Mesendoderm (in vitro differentiated cells): ENCODE measurements around the gene ZNF92.
"Not testable (repeated sequence)": the region's sequence is repeated elsewhere in the genome, so short reads cannot be mapped to it uniquely, and the experiment has no call there.

Experiments
- DNase-seq: peaks from one replicate; pipeline ENCODE4 v3.0.0; 2013
- H2AK5ac ChIP-seq: 2 replicates; pipeline ENCODE4 v1.6.1; 2013; ENCODE audit warnings: low read length, inconsistent platforms
- H2BK120ac ChIP-seq: 2 replicates; pipeline ENCODE4 v1.6.1; 2013; ENCODE audit warnings: low read depth, mild to moderate bottlenecking, low read length, moderate library complexity, mixed read lengths
- H2BK15ac ChIP-seq: replicated peaks from 2 replicates; pipeline ENCODE4 v1.6.1; 2013; ENCODE audit warnings: low read depth, mild to moderate bottlenecking, moderate library complexity
- H2BK5ac ChIP-seq: 2 replicates; pipeline ENCODE4 v1.6.1; 2013; ENCODE audit warnings: low read length, inconsistent platforms
- H3K18ac ChIP-seq: 2 replicates; pipeline ENCODE4 v1.6.1; 2013; ENCODE audit warnings: mild to moderate bottlenecking, low read length, mixed read lengths
- H3K23ac ChIP-seq: one replicate; pipeline ENCODE4 v1.6.1; 2013; ENCODE audit warnings: low read length
- H3K27ac ChIP-seq: 2 replicates; pipeline ENCODE4 v1.5.1; 2013; ENCODE audit warnings: low read depth, mild to moderate bottlenecking, inconsistent platforms, low read length, moderate library complexity
- H3K27me3 ChIP-seq: 2 replicates; pipeline ENCODE4 v1.6.1; 2013; ENCODE audit warnings: low read length, control low read depth, mild to moderate bottlenecking, inconsistent platforms; ENCODE audit not compliant: insufficient read depth, poor library complexity
- H3K36me3 ChIP-seq: 2 replicates; pipeline ENCODE4 v1.6.1; 2013; ENCODE audit warnings: low read length, inconsistent platforms; ENCODE audit not compliant: control insufficient read depth, insufficient read depth
- H3K4ac ChIP-seq: one replicate; pipeline ENCODE4 v1.6.1; 2013; ENCODE audit warnings: low read depth, mild to moderate bottlenecking, low read length, moderate library complexity
- H3K4me1 ChIP-seq: 2 replicates; pipeline ENCODE4 v1.6.1; 2013; ENCODE audit warnings: low read depth, low read length, inconsistent platforms; ENCODE audit not compliant: control insufficient read depth
- H3K4me2 ChIP-seq: 2 replicates; pipeline ENCODE4 v1.6.1; 2013; ENCODE audit warnings: low read length
- H3K4me3 ChIP-seq: 2 replicates; pipeline ENCODE4 v1.5.1; 2013; ENCODE audit warnings: mild to moderate bottlenecking, low read length
- H3K56ac ChIP-seq: one replicate; pipeline ENCODE4 v1.6.1; 2013; ENCODE audit warnings: low read length
- H3K79me1 ChIP-seq: 2 replicates; pipeline ENCODE4 v1.6.1; 2013; ENCODE audit warnings: low read length, inconsistent platforms
- H3K79me2 ChIP-seq: 2 replicates; pipeline ENCODE4 v1.6.1; 2013; ENCODE audit warnings: mild to moderate bottlenecking, low read length; ENCODE audit not compliant: control insufficient read depth, insufficient read depth
- H3K9ac ChIP-seq: 2 replicates; pipeline ENCODE4 v1.6.1; 2013; ENCODE audit warnings: low read length, inconsistent platforms
- H4K5ac ChIP-seq: one replicate; pipeline ENCODE4 v1.6.1; 2013; ENCODE audit warnings: low read length
- H4K8ac ChIP-seq: one replicate; pipeline ENCODE4 v1.6.1; 2013; ENCODE audit warnings: low read depth, mild to moderate bottlenecking, control low read depth, low read length, moderate library complexity
- WGBS: extraction: QIAGEN DNeasy Blood & Tissue Kit; methylation state at CpG from one replicate; pipeline ENCODE4 v1.1.7; 2013; ENCODE audit warnings: low lambda C conversion rate, missing lambda C conversion rate; ENCODE audit not compliant: insufficient coverage; ENCODE audit errors: extremely low coverage; 5-methylcytosine and 5-hydroxymethylcytosine counted together

Gene ZNF92

GRCh38 chr7:65404020-65404419, 30.4 kb downstream of the ZNF92 start:
- H3K79me1 ChIP-seq: no peaks in the 10 kb centered on the region
- no CpG with 5 or more reads among the region's 1 CpG for WGBS
- H3K56ac ChIP-seq: no peak overlapping the region
- no peaks in the 10 kb centered on the region for H3K4me1 ChIP-seq
- no peak overlapping the region for H3K9ac ChIP-seq
- no peak overlapping the region for H3K4me3 ChIP-seq
- no peak overlapping the region for H2BK5ac ChIP-seq
- no peaks in the 10 kb centered on the region for H3K79me2 ChIP-seq
- H4K8ac ChIP-seq: no peak overlapping the region
- no peak overlapping the region for H3K18ac ChIP-seq
- no peaks in the 10 kb centered on the region for H3K36me3 ChIP-seq
- H4K5ac ChIP-seq: no peak overlapping the region
- DNase-seq: peak; percentile 21
- H2AK5ac ChIP-seq: no peak overlapping the region
- H3K23ac ChIP-seq: no peak overlapping the region
- H2BK15ac ChIP-seq: no peak overlapping the region
- H3K27ac ChIP-seq: no peak overlapping the region
- no peak overlapping the region for H2BK120ac ChIP-seq
- H3K27me3 ChIP-seq: no peaks in the 10 kb centered on the region
- H3K4me2 ChIP-seq: no peak overlapping the region
- H3K4ac ChIP-seq: no peak overlapping the region

DNA sequence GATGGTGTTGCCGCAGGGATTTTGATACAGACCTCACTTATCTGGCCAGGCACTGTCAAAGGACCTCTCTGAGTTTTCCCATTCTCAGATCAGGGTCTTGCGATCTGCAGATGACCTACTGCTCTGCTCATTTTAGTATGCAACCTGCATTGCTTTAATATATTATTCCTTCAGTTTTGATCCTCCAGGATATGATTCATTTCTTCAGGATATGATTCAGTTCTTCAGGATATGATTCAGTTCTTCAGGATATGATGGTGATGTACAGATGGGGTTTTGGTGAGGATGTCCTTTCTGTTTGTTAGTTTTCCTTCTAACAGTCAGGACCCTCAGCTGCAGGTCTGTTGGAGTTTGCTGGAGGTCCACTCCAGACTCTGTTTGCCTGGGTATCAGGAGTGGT, 33.1 kb downstream of the ZNF92 start:
- H2AK5ac ChIP-seq, H3K27me3 ChIP-seq, H3K36me3 ChIP-seq, H3K56ac ChIP-seq, H3K79me1 ChIP-seq, H4K5ac ChIP-seq, H4K8ac ChIP-seq, H3K18ac ChIP-seq, H3K4me1 ChIP-seq, H3K23ac ChIP-seq, H2BK15ac ChIP-seq, DNase-seq, H2BK120ac ChIP-seq, H3K9ac ChIP-seq, H3K4ac ChIP-seq, H3K27ac ChIP-seq, H3K4me3 ChIP-seq, H3K4me2 ChIP-seq, H3K79me2 ChIP-seq, H2BK5ac ChIP-seq: not testable (repeated sequence)
- no CpG with 5 or more reads among the region's 2 CpGs for WGBS

GRCh38 chr7:65409363-65409762, 35.7 kb downstream of the ZNF92 start:
- H4K8ac ChIP-seq: no peak overlapping the region
- H2BK5ac ChIP-seq: no peak overlapping the region
- no peak overlapping the region for H2BK15ac ChIP-seq
- H3K4me1 ChIP-seq: no peaks in the 10 kb centered on the region
- no peak overlapping the region for H3K56ac ChIP-seq
- H3K23ac ChIP-seq: no peak overlapping the region
- no peaks in the 10 kb centered on the region for H3K36me3 ChIP-seq
- DNase-seq: no peak
- no peak overlapping the region for H3K27ac ChIP-seq
- no CpG with 5 or more reads among the region's 3 CpGs for WGBS
- H3K9ac ChIP-seq: no peak overlapping the region
- no peak overlapping the region for H3K4me3 ChIP-seq
- H3K79me2 ChIP-seq: no peaks in the 10 kb centered on the region
- H4K5ac ChIP-seq: no peak overlapping the region
- no peak overlapping the region for H2AK5ac ChIP-seq
- no peaks in the 10 kb centered on the region for H3K79me1 ChIP-seq
- H3K4me2 ChIP-seq: no peak overlapping the region
- no peaks in the 10 kb centered on the region for H3K27me3 ChIP-seq
- no peak overlapping the region for H2BK120ac ChIP-seq
- H3K4ac ChIP-seq: no peak overlapping the region
- H3K18ac ChIP-seq: no peak overlapping the region

GRCh38 chr7:65411249-65411648, 37.6 kb downstream of the ZNF92 start:
- Histone ChIP-seq H2BK15ac (no peak overlapping the region), H2BK120ac (no peak overlapping the region), H3K4me1 (no peaks in the 10 kb centered on the region), H2BK5ac (no peak overlapping the region), H3K27me3 (no peaks in the 10 kb centered on the region), H3K4me2 (no peak overlapping the region), H3K27ac (no peak overlapping the region), H3K36me3 (no peaks in the 10 kb centered on the region), H3K4me3 (no peak overlapping the region), H3K79me2 (no peaks in the 10 kb centered on the region), H4K8ac (no peak overlapping the region), H3K18ac (no peak overlapping the region), H3K23ac (no peak overlapping the region), H2AK5ac (no peak overlapping the region), H3K79me1 (no peaks in the 10 kb centered on the region), H3K9ac (no peak overlapping the region), H3K4ac (no peak overlapping the region), H4K5ac (no peak overlapping the region), H3K56ac (no peak overlapping the region)
- DNase-seq: no peak

GRCh38 chr7:65422670-65423069, 49.0 kb downstream of the ZNF92 start:
- H2BK15ac ChIP-seq: no peak overlapping the region
- no peak for DNase-seq
- no peak overlapping the region for H3K9ac ChIP-seq
- no peak overlapping the region for H4K5ac ChIP-seq
- H3K79me1 ChIP-seq: no peaks in the 10 kb centered on the region
- H3K27ac ChIP-seq: no peak overlapping the region
- no peaks in the 10 kb centered on the region for H3K27me3 ChIP-seq
- H2BK120ac ChIP-seq: no peak overlapping the region
- no peak overlapping the region for H3K4ac ChIP-seq
- H3K4me3 ChIP-seq: no peak overlapping the region
- H3K23ac ChIP-seq: no peak overlapping the region
- no peak overlapping the region for H3K4me2 ChIP-seq
- no peak overlapping the region for H2AK5ac ChIP-seq
- H4K8ac ChIP-seq: no peak overlapping the region
- H2BK5ac ChIP-seq: no peak overlapping the region
- H3K56ac ChIP-seq: no peak overlapping the region
- no peaks in the 10 kb centered on the region for H3K36me3 ChIP-seq
- no peaks in the 10 kb centered on the region for H3K4me1 ChIP-seq
- no peak overlapping the region for H3K18ac ChIP-seq
- H3K79me2 ChIP-seq: no peaks in the 10 kb centered on the region

GRCh38 chr7:65423286-65423685, 49.6 kb downstream of the ZNF92 start:
- WGBS: no CpG with 5 or more reads among the region's 3 CpGs
- H4K5ac ChIP-seq, H2BK120ac ChIP-seq, H4K8ac ChIP-seq, H3K23ac ChIP-seq, H2BK5ac ChIP-seq, H3K56ac ChIP-seq, H3K79me1 ChIP-seq, H3K27ac ChIP-seq, DNase-seq, H3K18ac ChIP-seq, H3K4me3 ChIP-seq, H3K4me2 ChIP-seq, H2BK15ac ChIP-seq, H3K4me1 ChIP-seq, H3K27me3 ChIP-seq, H3K9ac ChIP-seq, H3K36me3 ChIP-seq, H3K4ac ChIP-seq, H2AK5ac ChIP-seq, H3K79me2 ChIP-seq: not testable (repeated sequence)
